Large intestine (tissue), 3 donors: ENCODE results near the gene ZNF699. TPM values are rescaled to one million over a fixed set of nuclear protein-coding genes. Genes with fewer than 3 reads are reported as not detected.
"Not testable (repeated sequence)": the region's sequence is repeated elsewhere in the genome, so short reads cannot be mapped to it uniquely, and the experiment has no call there.

Experiments
- DNase-seq, 2 donors: peaks; one replicate each; pipeline versions ENCODE4 v3.0.0 to v3.0.0-alpha.2; 2013
- H3K27ac ChIP-seq: one replicate; pipeline ENCODE4 v1.5.1; 2013; ENCODE audit warnings: low read length
- H3K27me3 ChIP-seq: 2 replicates; pipeline ENCODE4 v1.6.1; 2013; ENCODE audit warnings: low read length; ENCODE audit not compliant: control insufficient read depth, insufficient read depth
- H3K36me3 ChIP-seq: 2 replicates; pipeline ENCODE4 v1.6.1; 2013; ENCODE audit warnings: low read length; ENCODE audit not compliant: control insufficient read depth, insufficient read depth
- H3K4me1 ChIP-seq: one replicate; pipeline ENCODE4 v1.6.1; 2013; ENCODE audit warnings: low read length; ENCODE audit not compliant: control insufficient read depth, insufficient read depth
- H3K4me3 ChIP-seq: one replicate; pipeline ENCODE4 v1.5.1; 2013; ENCODE audit warnings: low read length
- H3K9me3 ChIP-seq: one replicate; pipeline ENCODE4 v1.6.1; 2013; ENCODE audit warnings: mild to moderate bottlenecking, low read depth, low read length, moderate library complexity; ENCODE audit not compliant: control insufficient read depth
- WGBS: methylation state at CpG from one replicate; pipeline ENCODE4 v1.1.5; 2013; ENCODE audit warnings: low lambda C conversion rate; ENCODE audit not compliant: insufficient coverage; 5-methylcytosine and 5-hydroxymethylcytosine counted together
- polyA plus RNA-seq: library from polyadenylated mRNA; unstranded; fragments of 120-200 nt; gene quantifications from one replicate; pipeline ENCODE4 v1.2.1, GENCODE V29; 2013

The ZNF699 gene
- polyA plus RNA-seq, 1 donor, result 3.5 TPM

- DNase-seq, result no peak
- Histone ChIP-seq H3K27ac (no peak overlapping the region), H3K27me3 (no peaks in the 10 kb centered on the region), H3K4me1 (no peaks in the 10 kb centered on the region), H3K4me3 (no peak overlapping the region), H3K36me3 (peaks cover 25% of the 10 kb centered on the region), H3K9me3 (peaks cover 28% of the 10 kb centered on the region)
- no CpG with 5 or more reads among the region's 4 CpGs for WGBS
Observed at GRCh38 chr19:9295411-9295849, 14.2 kb downstream of the ZNF699 start.

- peaks cover 2% of the 10 kb centered on the region for H3K36me3 ChIP-seq
- H3K4me3 ChIP-seq, result no peak overlapping the region
- no peak for DNase-seq
- peaks cover 15% of the 10 kb centered on the region for H3K9me3 ChIP-seq
- H3K4me1 ChIP-seq, result no peaks in the 10 kb centered on the region
- WGBS, result no CpG with 5 or more reads among the region's 2 CpGs
- H3K27ac ChIP-seq, result no peak overlapping the region
- H3K27me3 ChIP-seq, result no peaks in the 10 kb centered on the region
Observed at GRCh38 chr19:9289231-9289884, 20.3 kb downstream of the ZNF699 start.

GRCh38 chr19:9283485-9283884, 26.2 kb downstream of the ZNF699 start:
- no CpG with 5 or more reads among the region's 38 CpGs for WGBS

GRCh38 chr19:9251236-9251635, 58.4 kb downstream of the ZNF699 start:
- no peaks in the 10 kb centered on the region for H3K4me1 ChIP-seq
- no peak overlapping the region for H3K27ac ChIP-seq
- H3K4me3 ChIP-seq, result no peak overlapping the region
- H3K27me3 ChIP-seq, result no peaks in the 10 kb centered on the region
- DNase-seq, result no peak
- WGBS, result no CpG with 5 or more reads among the region's 5 CpGs
- H3K36me3 ChIP-seq, result no peaks in the 10 kb centered on the region
- H3K9me3 ChIP-seq, result peaks cover 2% of the 10 kb centered on the region

More at GRCh38 chr19:9283485-9283884, 26.2 kb downstream of the ZNF699 start:
- not testable (repeated sequence) for H3K9me3 ChIP-seq, H3K4me1 ChIP-seq, H3K27me3 ChIP-seq, DNase-seq, H3K27ac ChIP-seq, H3K36me3 ChIP-seq, H3K4me3 ChIP-seq

- no peak for DNase-seq
Observed at GRCh38 chr19:9250630-9251029, 59.0 kb downstream of the ZNF699 start, which contains the start of gene OR7E24. Gene OR7E24, plus strand, starts transcription at chr19:9250930. Its CDS starts 114 bp downstream, at chr19:9251044.

More at GRCh38 chr19:9250630-9251029, 59.0 kb downstream of the ZNF699 start, which contains the start of gene OR7E24:
- Histone ChIP-seq H3K27ac (no peak within 1 kb of the TSS), H3K9me3 (peaks cover 2% of the 10 kb centered on the region), H3K36me3 (no peaks in the 10 kb centered on the region), H3K4me3 (no peak within 1 kb of the TSS), H3K4me1 (no peaks in the 10 kb centered on the region), H3K27me3 (no peaks in the 10 kb centered on the region)
- 100% methylated on average over 1 of the region's 1 CpG for WGBS

Other genes with a start within 250 kb of the ZNF699 start
- not detected for gene OR1M1, start 222.8 kb downstream of the ZNF699 start, polyA plus RNA-seq
- gene OR7G2, start 202.4 kb downstream of the ZNF699 start, polyA plus RNA-seq, result not detected
- gene OR7G1, start 194.1 kb downstream of the ZNF699 start, polyA plus RNA-seq, result not detected
- gene OR7G3, start 182.9 kb downstream of the ZNF699 start, polyA plus RNA-seq, result not detected
- gene ZNF317, start 169.4 kb downstream of the ZNF699 start, polyA plus RNA-seq, result 34.3 TPM
- gene OR7D2, start 130.9 kb downstream of the ZNF699 start, polyA plus RNA-seq, result 0.03 TPM
- gene OR7D4, start 90.2 kb downstream of the ZNF699 start, polyA plus RNA-seq, result not detected
- not detected for gene OR7E24, start 58.9 kb downstream of the ZNF699 start, polyA plus RNA-seq
- 9.7 TPM for gene ZNF559, start 14.3 kb upstream of the ZNF699 start, polyA plus RNA-seq
- 2.9 TPM for gene ZNF177, start 53.2 kb upstream of the ZNF699 start, polyA plus RNA-seq
- 62.6 TPM for gene ZNF266, start 125.7 kb upstream of the ZNF699 start, polyA plus RNA-seq
- gene ZNF560, start 188.8 kb upstream of the ZNF699 start, polyA plus RNA-seq, result 0.06 TPM
- gene ZNF426, start 228.8 kb upstream of the ZNF699 start, polyA plus RNA-seq, result 10.7 TPM